GM12892 (cell line): ENCODE measurements around the gene EPOP.

Experiments
- POLR2A ChIP-seq: IDR thresholded peaks from 2 replicates; pipeline ENCODE4 v1.6.1; 2011; ENCODE audit warnings: low read depth, low read length, control low read depth
- POLR2AphosphoS5 ChIP-seq: IDR thresholded peaks from 2 replicates; pipeline ENCODE4 v1.6.1; 2011; ENCODE audit warnings: low read depth, low read length, control low read depth

DNA sequence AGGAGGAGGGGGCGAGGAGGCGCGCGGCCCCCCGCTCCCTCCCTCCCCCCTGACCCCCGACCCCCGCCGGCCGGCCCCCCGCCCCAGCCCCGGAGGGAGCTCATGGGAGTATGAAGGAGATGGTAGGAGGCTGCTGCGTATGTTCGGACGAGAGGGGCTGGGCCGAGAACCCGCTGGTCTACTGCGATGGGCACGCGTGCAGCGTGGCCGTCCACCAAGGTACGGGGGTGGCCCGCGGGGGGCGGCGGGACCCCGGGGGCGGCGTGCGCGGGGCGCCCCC, 30.7 kb upstream of the EPOP start:
- TF ChIP-seq POLR2A (no peak), POLR2AphosphoS5 (no peak)
